Stimulated activated CD4-positive, alpha-beta T cell treated with anti-CD3 and anti-CD28 coated beads, TNF-alpha, amount 100 ng/mL, for 1 hour (primary cell): ENCODE measurements around the gene KIAA1958.
A peak's percentile ranks its signal among the peaks of the same experiment; 100 is the strongest.

Experiments
- DNase-seq, 3 donors: peaks; one replicate each; pipeline ENCODE4 v3.0.0-alpha.2; 2020; ENCODE audit warnings: low read depth in 3 of 3, low spot score in 1 of 3

KIAA1958 gene, protein sequence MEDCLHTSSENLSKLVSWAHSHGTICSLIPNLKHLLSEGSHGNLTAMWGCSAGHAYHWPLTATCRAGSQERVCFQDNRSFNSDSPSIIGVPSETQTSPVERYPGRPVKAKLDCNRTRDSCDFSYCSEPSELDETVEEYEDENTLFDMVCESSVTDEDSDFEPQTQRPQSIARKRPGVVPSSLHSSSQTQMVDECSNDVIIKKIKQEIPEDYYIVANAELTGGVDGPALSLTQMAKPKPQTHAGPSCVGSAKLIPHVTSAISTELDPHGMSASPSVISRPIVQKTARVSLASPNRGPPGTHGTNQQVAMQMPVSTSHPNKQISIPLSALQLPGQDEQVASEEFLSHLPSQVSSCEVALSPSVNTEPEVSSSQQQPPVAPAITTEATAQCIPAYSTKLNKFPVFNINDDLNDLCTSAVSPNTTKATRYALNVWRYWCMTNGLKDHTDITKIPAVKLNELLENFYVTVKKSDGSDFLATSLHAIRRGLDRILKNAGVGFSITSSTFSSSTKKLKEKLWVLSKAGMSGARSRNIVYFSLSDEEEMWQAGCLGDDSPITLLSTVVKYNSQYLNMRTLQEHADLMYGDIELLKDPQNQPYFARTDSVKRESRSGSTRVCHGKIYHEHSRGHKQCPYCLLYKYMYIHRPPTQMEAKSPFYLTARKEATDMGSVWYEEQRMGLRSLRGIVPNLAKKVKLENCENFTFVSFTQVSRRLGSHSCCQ

GRCh38 chr9:112486221-112487007 is at the start of gene KIAA1958:
Gene KIAA1958, plus strand, starts transcription at chr9:112486827. Its CDS starts 87,254 bp downstream, at chr9:112574081.
- DNase-seq = peak; percentile 51 to 70 (median 62)

DNA sequence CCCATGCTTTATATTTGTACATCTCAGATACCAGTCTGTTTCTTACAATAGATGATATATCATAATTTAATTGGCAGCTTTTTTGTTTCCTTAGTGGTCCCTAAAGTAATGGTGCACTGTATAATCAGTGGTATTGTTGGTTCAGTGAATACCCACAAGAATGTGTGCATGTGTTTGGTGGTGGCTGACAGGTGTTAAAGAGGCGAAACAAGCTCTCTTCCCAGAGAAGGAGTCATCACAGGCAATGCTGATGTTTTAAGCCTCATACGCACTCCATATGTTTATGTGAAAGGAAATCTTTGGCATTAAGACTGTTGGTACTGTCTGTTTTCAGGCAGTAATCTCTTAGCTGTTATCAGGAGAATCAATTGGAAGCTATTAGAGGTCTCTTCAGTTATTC is 49.2 kb upstream of the KIAA1958 start:
- no peak for DNase-seq

DNA sequence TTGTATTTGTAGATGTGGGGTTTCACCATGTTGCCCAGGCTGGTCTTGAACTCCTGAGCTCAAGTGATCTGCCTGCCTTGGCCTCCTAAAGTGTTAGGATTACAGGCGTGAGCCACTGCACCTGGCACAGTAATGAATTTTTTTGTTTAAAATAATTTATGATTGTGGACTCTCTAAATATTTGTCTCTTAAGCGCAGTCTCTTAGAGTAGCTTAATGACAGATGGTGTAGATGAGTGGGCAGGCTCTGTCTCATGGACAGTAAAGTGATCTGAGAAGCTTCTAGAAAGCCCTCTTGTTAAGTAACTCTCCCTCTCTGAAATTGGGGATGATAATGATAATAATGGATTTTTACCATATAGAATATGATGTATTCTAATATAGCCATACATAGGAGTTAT is 47.5 kb upstream of the KIAA1958 start:
- DNase-seq = no peak

- no peak for DNase-seq
Observed at GRCh38 chr9:112439825-112440224, 46.8 kb upstream of the KIAA1958 start.

DNA sequence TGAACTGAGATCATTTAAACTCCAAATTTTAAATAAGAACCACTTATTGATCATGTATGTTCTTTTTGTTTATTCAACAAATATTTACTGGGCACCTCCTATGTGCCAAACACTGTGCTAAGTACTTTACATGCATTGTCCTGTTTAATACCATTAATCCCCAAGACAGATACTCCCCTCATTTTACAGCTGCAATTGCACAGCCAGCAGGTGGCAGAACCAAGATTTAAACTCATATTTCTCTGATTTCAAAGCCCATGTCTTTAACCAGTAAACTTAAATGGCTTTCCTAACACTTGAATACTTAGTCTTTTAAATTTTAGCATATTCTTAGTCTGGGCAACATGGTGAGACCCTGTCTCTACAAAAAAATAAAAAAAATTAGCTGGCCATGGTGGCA is 43.4 kb upstream of the KIAA1958 start:
- DNase-seq = no peak

GRCh38 chr9:112443636-112444035 is 43.0 kb upstream of the KIAA1958 start:
- no peak for DNase-seq

GRCh38 chr9:112445196-112445595 is 41.4 kb upstream of the KIAA1958 start:
- DNase-seq = no peak

GRCh38 chr9:112446080-112446479 is 40.5 kb upstream of the KIAA1958 start:
- no peak for DNase-seq

DNA sequence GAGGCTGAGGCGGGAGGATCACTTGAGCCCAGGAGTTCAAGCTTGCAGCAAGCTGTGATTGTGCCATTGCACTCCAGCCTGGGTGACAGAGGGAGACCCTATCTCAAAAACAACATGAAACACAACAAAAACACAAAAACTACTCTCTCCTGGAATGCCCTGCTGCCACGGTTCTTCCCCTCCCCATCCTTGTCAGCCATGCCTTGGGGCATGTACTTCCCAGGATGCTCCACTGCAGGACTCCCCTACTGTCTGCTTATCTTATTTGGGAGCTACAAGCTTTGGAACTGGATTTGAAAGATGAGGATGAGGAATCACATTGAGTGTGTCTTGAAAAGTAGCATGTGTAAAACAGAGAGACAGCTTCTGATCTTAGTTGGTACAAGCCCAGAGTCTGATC is 40.1 kb upstream of the KIAA1958 start:
- DNase-seq = no peak

DNA sequence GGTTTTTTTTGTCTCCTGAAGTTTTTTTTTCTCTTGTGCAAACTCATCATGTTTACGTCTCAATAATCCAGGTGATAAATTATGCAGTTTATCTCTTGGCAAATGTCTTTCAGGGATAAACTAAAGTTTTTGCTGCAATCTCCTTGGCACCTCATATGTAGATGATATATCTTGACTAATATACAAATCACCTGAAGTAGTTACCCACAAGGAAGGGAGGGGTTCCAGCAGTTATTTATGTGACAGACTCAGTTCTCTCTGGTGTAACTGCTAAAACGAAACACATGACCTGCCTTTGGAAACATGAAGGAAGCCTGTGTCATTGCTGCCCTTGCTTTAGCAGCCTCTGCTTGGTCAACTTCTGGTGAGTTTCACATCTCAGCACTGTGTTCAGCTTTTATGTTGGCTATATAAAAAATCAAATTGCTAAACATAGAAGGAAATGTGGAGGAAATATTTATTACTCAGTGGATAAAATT is 39.3 kb upstream of the KIAA1958 start:
- DNase-seq = no peak

- DNase-seq = no peak
Observed at GRCh38 chr9:112462855-112463254, 23.8 kb upstream of the KIAA1958 start.

DNA sequence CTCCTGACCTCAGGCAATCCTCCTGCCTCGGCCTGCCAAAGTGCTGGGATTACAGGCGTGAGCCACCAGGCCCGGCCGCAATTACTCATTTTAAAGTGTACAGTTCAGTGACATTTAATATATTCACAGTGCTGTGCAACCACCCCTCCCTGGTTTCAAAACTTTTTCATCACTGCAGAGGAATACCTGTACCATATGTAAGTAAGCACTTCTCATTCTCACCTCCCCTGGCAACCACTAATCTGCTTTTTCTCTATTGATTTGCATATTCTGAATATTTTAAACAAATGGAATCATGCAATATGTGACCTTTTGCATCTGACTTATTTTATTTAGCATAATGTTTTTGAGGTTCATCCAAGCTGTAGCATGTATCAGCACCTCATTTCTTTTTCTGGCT is 21.3 kb upstream of the KIAA1958 start:
- no peak for DNase-seq

DNA sequence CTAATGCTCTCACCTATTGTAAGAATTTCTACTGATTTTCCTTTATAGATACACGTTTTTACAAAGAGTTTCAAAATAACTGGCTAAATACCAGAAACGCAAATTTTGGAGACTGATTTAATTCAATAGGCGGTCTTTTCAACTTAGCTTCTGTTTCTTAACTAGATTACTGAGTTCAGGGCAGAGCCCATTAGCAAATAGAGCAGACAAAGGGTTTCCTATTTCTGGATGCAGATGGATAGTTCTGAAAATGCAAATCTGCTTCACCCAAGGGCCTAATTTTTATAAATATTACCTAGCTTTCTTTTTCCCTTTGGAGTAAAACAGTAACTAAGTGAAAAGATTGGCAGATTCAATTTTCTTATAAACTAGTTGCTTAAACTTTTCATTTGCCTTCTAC is 13.6 kb upstream of the KIAA1958 start:
- DNase-seq = no peak

GRCh38 chr9:112473986-112474385 is 12.6 kb upstream of the KIAA1958 start:
- no peak for DNase-seq

- no peak for DNase-seq
Observed at GRCh38 chr9:112475318-112475717, 11.3 kb upstream of the KIAA1958 start.

DNA sequence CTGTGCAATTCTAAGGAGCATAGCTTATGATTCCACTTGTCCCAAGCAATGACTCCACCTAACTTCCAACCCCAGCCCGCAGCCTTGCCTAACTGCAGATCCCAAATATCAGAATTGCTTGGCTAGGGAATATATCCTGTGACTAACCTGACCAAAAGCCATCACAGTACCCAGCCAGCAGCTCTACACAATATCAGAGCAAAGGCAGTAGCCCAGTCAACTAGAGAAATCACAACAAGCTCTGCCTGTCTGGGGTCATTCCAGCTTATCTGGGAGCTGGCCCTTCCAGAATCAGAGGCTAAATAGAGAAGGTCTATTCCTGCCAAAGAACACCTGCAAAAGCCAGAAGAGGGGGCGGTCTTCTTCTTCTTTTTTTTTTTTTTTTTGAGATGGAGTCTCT is 9.3 kb upstream of the KIAA1958 start:
- DNase-seq = no peak

DNA sequence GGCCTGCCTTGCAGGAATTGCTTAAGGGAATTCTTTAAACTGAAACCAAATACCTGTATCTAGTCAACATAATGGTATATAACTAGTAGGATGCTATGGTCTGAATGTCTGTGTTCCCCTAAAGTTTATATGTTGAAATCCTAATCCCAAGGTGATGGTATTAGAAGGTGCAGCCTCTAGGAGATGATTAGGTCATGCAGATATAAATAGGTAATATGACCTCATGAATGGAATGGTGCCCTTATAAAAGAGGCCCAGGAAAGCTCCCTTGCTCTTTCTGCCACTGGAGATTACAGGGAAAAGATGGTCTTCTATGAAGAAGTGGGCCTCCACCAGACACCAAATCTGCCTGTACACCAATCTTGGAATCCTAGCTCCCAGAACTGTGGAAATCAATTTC is 7.4 kb upstream of the KIAA1958 start:
- no peak for DNase-seq

DNA sequence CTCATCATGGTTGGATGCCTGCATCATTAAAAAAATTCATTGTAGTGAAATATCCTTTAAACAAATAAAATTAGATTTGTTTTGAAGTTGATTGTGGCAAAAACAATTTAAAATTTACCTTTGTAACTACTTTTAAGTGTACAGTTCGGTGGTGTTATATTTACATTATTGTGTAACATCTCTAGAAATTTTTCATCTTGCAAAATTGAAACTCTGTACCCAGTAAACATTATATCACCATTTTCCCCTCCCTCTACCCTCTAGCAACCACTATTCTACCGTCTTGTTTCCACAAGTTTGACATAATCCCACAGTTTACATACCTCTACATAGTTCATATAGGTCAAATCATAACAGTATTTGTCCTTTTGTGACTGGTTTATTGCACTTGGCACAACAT is 2.0 kb upstream of the KIAA1958 start:
- no peak for DNase-seq

- no peak for DNase-seq
Observed at GRCh38 chr9:112485574-112485973, 1.1 kb upstream of the KIAA1958 start.

GRCh38 chr9:112487008-112487798 is 576 bp downstream of the KIAA1958 start:
- DNase-seq = peak in 2 of 3 donors; percentile 10 to 35
